Common myeloid progenitor, CD34-positive (primary cell): Measurements from ENCODE around the gene AGBL1.

Source experiments
- CTCF ChIA-PET: fragments of 350-600 bp; sonication (Branson Sonifier 250); formaldehyde crosslinking; loops from one replicate; lab custom pipeline; 2021; ENCODE audit warnings: antibody characterized with exemption; lab: Charles Lee
- POLR2A ChIA-PET: fragments of 350-600 bp; sonication (Branson Sonifier 250); formaldehyde crosslinking; loops from one replicate; lab custom pipeline; 2021; ENCODE audit warnings: antibody characterized with exemption; lab: Charles Lee
- DNase-seq, 3 donors: peaks; one replicate each; pipeline versions ENCODE4 v3.0.0 to v3.0.0-alpha.2; 2013
- H3K27ac ChIP-seq, 2 experiments: 1 replicate in 1 of 2; 2 replicates in 1 of 2; pipeline ENCODE4 v1.7.0; 2013; ENCODE audit warnings: inconsistent platforms in 2 of 2, low read length in 2 of 2, mild to moderate bottlenecking in 2 of 2, low read depth in 1 of 2, moderate library complexity in 1 of 2; ENCODE audit not compliant: severe bottlenecking in 2 of 2, insufficient read depth in 1 of 2, poor library complexity in 1 of 2
- H3K27me3 ChIP-seq, 5 experiments: replicated peaks in 2 of 5; 1 replicate in 3 of 5; 2 replicates in 2 of 5; pipeline versions ENCODE4 v1.6.1 to v1.7.0; 2013; ENCODE audit warnings: low read length in 4 of 5, mild to moderate bottlenecking in 2 of 5, moderate library complexity in 2 of 5, inconsistent platforms in 1 of 5; ENCODE audit not compliant: insufficient read depth in 5 of 5, control insufficient read depth in 4 of 5
- H3K36me3 ChIP-seq, 4 experiments: 1 replicate in 2 of 4; 2 replicates in 2 of 4; pipeline versions ENCODE4 v1.6.1 to v1.7.0; 2013; ENCODE audit warnings: low read length in 3 of 4, control low read depth in 1 of 4, mild to moderate bottlenecking in 1 of 4; ENCODE audit not compliant: control insufficient read depth in 4 of 4, insufficient read depth in 4 of 4
- H3K4me1 ChIP-seq, 4 experiments: 1 replicate in 3 of 4; 2 replicates in 1 of 4; pipeline versions ENCODE4 v1.6.1 to v1.7.1; 2013; ENCODE audit warnings: low read length in 3 of 4, mild to moderate bottlenecking in 3 of 4, control low read depth in 1 of 4, inconsistent platforms in 1 of 4, moderate library complexity in 1 of 4; ENCODE audit not compliant: control insufficient read depth in 4 of 4, insufficient read depth in 4 of 4; ENCODE audit errors: control extremely low read depth in 1 of 4
- H3K4me3 ChIP-seq, 7 experiments: 1 replicate in 4 of 7; 2 replicates in 3 of 7; pipeline versions ENCODE4 v1.5.1 to v1.7.0; 2013; ENCODE audit warnings: mild to moderate bottlenecking in 7 of 7, low read length in 6 of 7, moderate library complexity in 6 of 7, inconsistent platforms in 2 of 7, low read depth in 2 of 7, control low read depth in 1 of 7; ENCODE audit not compliant: insufficient read depth in 4 of 7, control insufficient read depth in 1 of 7; ENCODE audit errors: extremely low read depth in 1 of 7
- H3K9me3 ChIP-seq, 5 experiments: 1 replicate in 4 of 5; 2 replicates in 1 of 5; pipeline versions ENCODE4 v1.6.1 to v1.7.1; 2013; ENCODE audit warnings: low read length in 4 of 5, mild to moderate bottlenecking in 2 of 5, inconsistent platforms in 1 of 5, low read depth in 1 of 5, moderate library complexity in 1 of 5; ENCODE audit not compliant: control insufficient read depth in 4 of 5, insufficient read depth in 2 of 5; ENCODE audit errors: control extremely low read depth in 1 of 5
- WGBS: methylation state at CpG from one replicate; pipeline ENCODE4 v1.1.5; 2013; ENCODE audit not compliant: insufficient coverage; 5-methylcytosine and 5-hydroxymethylcytosine counted together

AGBL1 gene

DNA sequence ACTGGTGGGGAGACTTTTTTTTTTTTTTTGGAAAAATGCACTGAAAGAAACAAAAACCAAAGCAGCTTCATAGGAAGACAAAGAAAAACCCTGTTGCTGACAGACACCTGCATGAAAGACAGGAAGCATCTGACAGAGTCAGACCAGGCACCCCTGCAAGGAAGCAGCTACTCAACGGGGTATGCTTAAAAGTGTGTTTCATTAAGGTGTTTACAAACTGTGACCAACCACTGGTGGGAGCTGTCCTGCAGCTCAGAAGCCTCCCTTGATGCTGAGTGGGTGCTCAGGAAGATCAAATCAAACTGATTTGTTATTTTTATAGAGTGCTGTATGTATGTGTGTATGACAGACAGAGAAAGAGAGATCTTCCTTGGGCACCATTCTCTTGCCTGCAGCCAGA, 34.7 kb upstream of the AGBL1 start:
- ChIA-PET POLR2A (no interaction called here), CTCF (interaction anchor here (1.0 kb wide), 1 partner anchor 19 kb away, joined by 3 read pairs; no protein-coding TSS in a partner anchor)
- H3K27me3 ChIP-seq: peaks cover 0 to 4% (median 0%) of the 10 kb centered on the region in 5 experiments
- 0% methylated on average over 1 of the region's 1 CpG for WGBS
- H3K4me3 ChIP-seq: no peak overlapping the region
- peak in 1 of 3 donors; percentile 6 for DNase-seq
- H3K36me3 ChIP-seq: no peaks in the 10 kb centered on the region
- H3K4me1 ChIP-seq: no peaks in the 10 kb centered on the region
- no peaks in the 10 kb centered on the region for H3K9me3 ChIP-seq
- H3K27ac ChIP-seq: no peak overlapping the region

DNA sequence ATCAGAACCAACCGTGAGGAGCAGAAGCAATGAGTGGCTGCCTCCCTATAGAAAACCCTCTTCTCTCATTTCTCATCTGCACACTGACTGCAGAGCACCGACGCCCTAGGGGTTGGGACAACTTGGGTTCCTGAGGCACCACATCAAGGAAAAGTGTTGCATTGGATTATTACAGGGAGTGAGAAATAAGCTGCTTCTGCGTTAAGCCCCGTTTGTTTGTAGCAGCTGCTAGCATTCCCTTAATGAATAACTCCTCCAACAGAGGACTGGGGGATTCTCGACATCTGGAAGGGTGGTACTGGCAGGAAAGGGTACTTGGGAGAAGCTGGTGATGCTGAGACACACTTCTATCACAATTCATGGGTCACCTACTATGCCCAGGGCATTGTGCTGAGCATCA, 25.3 kb upstream of the AGBL1 start:
- Histone ChIP-seq H3K9me3 (no peaks in the 10 kb centered on the region), H3K27me3 (peaks cover 0 to 5% (median 0%) of the 10 kb centered on the region in 5 experiments), H3K36me3 (no peaks in the 10 kb centered on the region), H3K4me3 (no peak overlapping the region), H3K4me1 (no peaks in the 10 kb centered on the region), H3K27ac (no peak overlapping the region)
- ChIA-PET CTCF (no interaction called here), POLR2A (no interaction called here)
- WGBS: 98% methylated on average over 6 of the region's 6 CpGs
- no peak for DNase-seq

DNA sequence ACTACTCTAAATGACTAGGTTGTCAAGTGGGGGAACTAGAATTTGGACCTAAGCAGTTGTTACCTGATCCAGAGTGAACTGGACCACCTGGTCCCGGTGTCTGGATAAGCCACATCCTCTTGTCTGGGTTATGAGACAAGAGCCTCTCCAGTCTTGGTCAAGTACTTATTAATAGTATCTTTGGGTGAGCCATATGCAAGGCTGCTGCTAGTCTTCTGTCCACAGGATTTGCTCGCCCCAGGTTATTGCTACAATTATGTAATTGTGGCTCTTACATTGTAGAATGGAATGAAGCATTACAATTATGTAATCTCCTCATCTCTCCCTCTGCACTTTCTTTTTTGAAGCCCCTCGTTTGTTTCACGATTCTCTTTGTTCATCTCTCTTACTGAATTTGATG, 24.0 kb upstream of the AGBL1 start:
- no peak for DNase-seq
- peaks cover 0 to 5% (median 0%) of the 10 kb centered on the region in 5 experiments for H3K27me3 ChIP-seq
- no peaks in the 10 kb centered on the region for H3K36me3 ChIP-seq
- ChIA-PET CTCF (no interaction called here), POLR2A (no interaction called here)
- no peak overlapping the region for H3K27ac ChIP-seq
- 79% methylated on average over 3 of the region's 4 CpGs for WGBS
- no peak overlapping the region for H3K4me3 ChIP-seq
- H3K4me1 ChIP-seq: no peaks in the 10 kb centered on the region
- H3K9me3 ChIP-seq: no peaks in the 10 kb centered on the region

DNA sequence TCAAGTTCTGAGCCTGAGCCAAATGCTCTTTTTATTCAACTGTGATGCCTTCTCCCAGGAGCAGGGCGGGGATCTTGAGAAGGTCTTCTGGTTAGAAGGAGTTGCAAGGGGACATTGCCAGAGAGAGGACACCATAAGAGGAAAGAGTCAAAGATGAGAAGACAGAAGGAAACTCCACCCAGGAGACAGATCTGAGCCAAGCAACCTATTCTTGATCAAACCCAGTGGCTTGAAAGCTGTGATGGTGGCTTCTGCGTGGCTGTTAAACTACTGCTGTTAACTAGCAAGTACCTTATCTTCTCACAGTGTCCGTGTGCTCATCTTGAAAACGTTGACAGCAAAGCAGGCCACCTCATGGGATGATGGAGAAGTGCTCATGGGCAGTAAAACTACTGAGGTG, 19.8 kb upstream of the AGBL1 start:
- Histone ChIP-seq H3K27me3 (peaks cover 0 to 5% (median 2%) of the 10 kb centered on the region in 5 experiments), H3K36me3 (no peaks in the 10 kb centered on the region), H3K4me3 (no peak overlapping the region), H3K9me3 (no peaks in the 10 kb centered on the region), H3K4me1 (no peaks in the 10 kb centered on the region), H3K27ac (no peak overlapping the region)
- DNase-seq: no peak
- ChIA-PET CTCF (no interaction called here), POLR2A (no interaction called here)
- 90% methylated on average over 4 of the region's 4 CpGs for WGBS

- Histone ChIP-seq H3K9me3 (no peaks in the 10 kb centered on the region), H3K4me1 (no peaks in the 10 kb centered on the region), H3K27me3 (peaks cover 0 to 5% (median 2%) of the 10 kb centered on the region in 5 experiments), H3K4me3 (no peak overlapping the region), H3K27ac (no peak overlapping the region), H3K36me3 (no peaks in the 10 kb centered on the region)
- no peak for DNase-seq
- WGBS: 69% methylated on average over 1 of the region's 3 CpGs
- ChIA-PET CTCF (no interaction called here), POLR2A (no interaction called here)
These were observed 19.0 kb upstream of the AGBL1 start for GRCh38 chr15:86060674-86061073.

DNA sequence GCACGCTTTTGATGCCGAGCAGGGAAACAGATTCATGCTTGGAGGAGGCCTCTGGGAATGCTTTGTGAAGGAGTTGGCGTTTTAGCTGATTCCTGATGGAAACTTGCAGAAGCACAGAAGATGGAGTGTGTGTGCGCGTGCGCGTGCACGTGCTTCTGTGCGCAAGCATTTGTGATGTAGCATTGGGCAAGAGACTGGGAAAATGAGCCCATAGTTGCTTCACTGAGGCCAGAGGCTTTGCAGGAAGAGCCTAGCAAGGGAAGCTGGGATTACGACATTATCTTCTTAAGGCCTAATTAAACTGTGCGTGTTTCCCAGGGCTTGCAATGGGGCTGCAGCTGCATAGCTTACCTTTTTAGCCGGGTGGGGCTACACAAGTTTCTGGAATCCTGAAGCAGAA, 18.1 kb upstream of the AGBL1 start:
- no peaks in the 10 kb centered on the region for H3K4me1 ChIP-seq
- H3K36me3 ChIP-seq: no peaks in the 10 kb centered on the region
- ChIA-PET CTCF (no interaction called here), POLR2A (no interaction called here)
- no peak overlapping the region for H3K4me3 ChIP-seq
- no peak for DNase-seq
- H3K27me3 ChIP-seq: peaks cover 0 to 5% (median 0%) of the 10 kb centered on the region in 5 experiments
- no peak overlapping the region for H3K27ac ChIP-seq
- H3K9me3 ChIP-seq: peaks cover 0 to 2% (median 0%) of the 10 kb centered on the region in 5 experiments
- 92% methylated on average over 12 of the region's 12 CpGs for WGBS

DNA sequence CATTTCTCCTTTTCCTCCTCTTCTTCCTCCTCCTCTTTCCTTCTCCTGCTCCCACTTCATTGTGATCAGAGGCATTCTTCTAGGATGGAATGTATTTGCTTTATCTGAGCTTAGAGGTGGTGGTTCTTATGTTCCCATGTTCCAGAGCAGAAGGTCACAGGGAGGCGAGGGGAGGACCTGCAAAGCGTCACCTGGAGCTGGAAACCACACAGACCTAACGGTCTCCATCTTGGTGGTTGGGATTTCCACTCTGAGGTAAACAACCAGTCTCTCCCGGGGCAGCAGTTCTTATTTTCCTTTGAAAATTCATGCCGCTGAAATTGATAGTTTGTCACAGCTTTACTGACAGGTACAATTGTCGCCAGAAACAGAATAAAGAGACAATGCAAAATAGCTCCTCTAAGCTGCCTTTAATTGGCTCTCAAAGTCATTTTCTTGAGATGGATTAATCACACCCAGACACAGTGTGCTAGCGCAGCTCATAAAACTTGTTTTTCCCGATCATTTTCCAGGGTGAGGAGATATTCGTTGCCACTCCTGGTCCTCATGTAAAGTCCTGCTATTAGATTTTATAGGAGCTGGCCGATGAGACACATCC, 16.9 kb upstream of the AGBL1 start:
- Histone ChIP-seq H3K4me3 (no peak overlapping the region), H3K4me1 (no peaks in the 10 kb centered on the region), H3K27me3 (peaks cover 0 to 5% (median 0%) of the 10 kb centered on the region in 5 experiments), H3K36me3 (no peaks in the 10 kb centered on the region), H3K27ac (no peak overlapping the region), H3K9me3 (peaks cover 0 to 4% (median 0%) of the 10 kb centered on the region in 5 experiments)
- ChIA-PET POLR2A (no interaction called here), CTCF (interaction anchor here (1.1 kb wide), 1 partner anchor 10 kb away, joined by 3 read pairs; no protein-coding TSS in a partner anchor)
- DNase-seq: no peak
- WGBS: 89% methylated on average over 10 of the region's 10 CpGs
